Heart left ventricle (tissue), 13 donors: Measurements from ENCODE around the gene BLM.

Experiments
- CTCF ChIP-seq, 12 donors: fragments of 200-600 bp; sonication (generic) in 4 of 12; IDR thresholded peaks; one replicate each; pipeline versions ENCODE4 v1.5.0 to v1.8.0; 2018 to 2022; ENCODE audit warnings: antibody characterized with exemption in 12 of 12, mild to moderate bottlenecking in 5 of 12
- POLR2A ChIP-seq, 2 donors: fragments of 450-650 bp; IDR thresholded peaks; one replicate each; pipeline ENCODE4 v1.6.1; 2017; ENCODE audit warnings: antibody characterized with exemption in 2 of 2, mild to moderate bottlenecking in 2 of 2, moderate library complexity in 2 of 2
- donor health status: ischemic (EF 13 %, LVEDD 7.1; RV severe dilation, severe dysfunction).
- donor health status: DM: no; HTN: yes; CAD: no.
- donor health status: DM: no; HTN: no; CAD: no.
- donor health status: ischemic (EF 25% LVEDD 6.9; RV normal size, moderate dysfunction).
- donor health status: ischemic (EF 25% LVEDD 5.7; RV mildly dilated, moderate dysfunction).
- donor health status: ischemic (EF 35%, LVEDD 5.7; RV mildly dilated, moderate dysfunction).
- donor health status: nonischemic (EF 11% LVEDD 7.7; RV severe dilation, severe dysfunction).
- donor health status: DM: yes; HTN: yes; CAD: no.
- donor health status: PGD.
- donor health status: ischemic (EF 29% LVEDD 5.4; RV normal size, mild dysfunction).
- donor health status: nonischemic (EF 23%, LVEDD 6.1; RV moderate dilation, normal function).

- TF ChIP-seq POLR2A (IDR thresholded peaks at IDR 0.05), result no peak
- TF ChIP-seq CTCF (IDR thresholded peaks at IDR 0.05), result no peak
Observed at GRCh38 chr15:90787881-90788280, 70.7 kb downstream of the BLM start.
